Tibial nerve (tissue), 4 donors: Measurements from ENCODE around the gene AHRR.

Experiments
- EP300 ChIP-seq, 2 donors: sonication (generic); formaldehyde crosslinking; IDR thresholded peaks; one replicate each; pipeline ENCODE4 v1.6.1; 2017; ENCODE audit warnings: antibody characterized with exemption in 2 of 2, mild to moderate bottlenecking in 1 of 2
- TF ChIP-seq, protein P1 (sequence below), 5 experiments: fragments of 200-600 bp in 3 of 5; fragments of 450-650 bp in 2 of 5; sonication (generic) in 3 of 5; IDR thresholded peaks; one replicate each; pipeline ENCODE4 v1.5.1; 2016 to 2019; ENCODE audit warnings: antibody characterized with exemption in 5 of 5, mild to moderate bottlenecking in 3 of 5, moderate library complexity in 2 of 5

DNA sequence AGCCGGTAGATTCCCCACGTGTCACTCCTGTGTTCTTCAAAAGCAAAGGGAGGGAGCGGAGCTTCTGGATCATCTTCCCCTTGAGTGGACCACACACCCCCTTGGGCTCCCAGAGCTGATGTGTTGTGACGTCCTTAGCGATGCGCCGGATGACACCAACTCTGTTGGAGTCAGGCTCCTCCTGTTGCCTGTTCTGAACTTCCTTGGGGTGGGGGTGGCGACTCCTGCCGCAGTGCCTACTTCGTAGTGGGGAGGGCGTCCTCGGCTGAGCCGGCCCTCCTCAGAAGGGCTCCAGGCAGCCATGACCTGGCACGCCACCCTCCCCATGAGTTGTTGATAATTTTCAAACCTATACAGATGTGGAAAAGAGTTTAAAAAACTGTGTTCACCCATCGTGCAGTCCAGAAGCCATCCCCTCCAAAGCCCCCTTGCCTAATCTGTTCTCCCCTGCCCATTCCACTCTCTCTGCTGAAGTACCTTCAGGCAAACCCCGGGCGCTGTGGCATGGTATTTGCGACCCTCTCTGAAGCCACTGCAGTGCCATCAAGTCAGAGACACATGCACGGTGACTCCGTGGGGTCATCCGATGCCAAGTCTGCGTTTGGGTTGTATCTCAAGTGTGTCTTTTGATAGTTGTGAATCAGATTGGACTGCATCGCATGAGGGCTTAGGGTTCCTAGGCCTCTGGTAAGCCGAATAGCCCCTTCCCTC lies 138.2 kb downstream of the AHRR start:
- TF ChIP-seq, protein P1, sequence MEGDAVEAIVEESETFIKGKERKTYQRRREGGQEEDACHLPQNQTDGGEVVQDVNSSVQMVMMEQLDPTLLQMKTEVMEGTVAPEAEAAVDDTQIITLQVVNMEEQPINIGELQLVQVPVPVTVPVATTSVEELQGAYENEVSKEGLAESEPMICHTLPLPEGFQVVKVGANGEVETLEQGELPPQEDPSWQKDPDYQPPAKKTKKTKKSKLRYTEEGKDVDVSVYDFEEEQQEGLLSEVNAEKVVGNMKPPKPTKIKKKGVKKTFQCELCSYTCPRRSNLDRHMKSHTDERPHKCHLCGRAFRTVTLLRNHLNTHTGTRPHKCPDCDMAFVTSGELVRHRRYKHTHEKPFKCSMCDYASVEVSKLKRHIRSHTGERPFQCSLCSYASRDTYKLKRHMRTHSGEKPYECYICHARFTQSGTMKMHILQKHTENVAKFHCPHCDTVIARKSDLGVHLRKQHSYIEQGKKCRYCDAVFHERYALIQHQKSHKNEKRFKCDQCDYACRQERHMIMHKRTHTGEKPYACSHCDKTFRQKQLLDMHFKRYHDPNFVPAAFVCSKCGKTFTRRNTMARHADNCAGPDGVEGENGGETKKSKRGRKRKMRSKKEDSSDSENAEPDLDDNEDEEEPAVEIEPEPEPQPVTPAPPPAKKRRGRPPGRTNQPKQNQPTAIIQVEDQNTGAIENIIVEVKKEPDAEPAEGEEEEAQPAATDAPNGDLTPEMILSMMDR (IDR thresholded peaks at IDR 0.05) = no peak
- TF ChIP-seq EP300 (IDR thresholded peaks at IDR 0.05) = no peak
